ENCODE results near the gene SPTLC1. TPM values are rescaled to one million over a fixed set of nuclear protein-coding genes. Genes with fewer than 3 reads are reported as not detected.

The SPTLC1 gene
- total RNA-seq, 1 experiment from 2014 or later: 63.3 TPM

DNA sequence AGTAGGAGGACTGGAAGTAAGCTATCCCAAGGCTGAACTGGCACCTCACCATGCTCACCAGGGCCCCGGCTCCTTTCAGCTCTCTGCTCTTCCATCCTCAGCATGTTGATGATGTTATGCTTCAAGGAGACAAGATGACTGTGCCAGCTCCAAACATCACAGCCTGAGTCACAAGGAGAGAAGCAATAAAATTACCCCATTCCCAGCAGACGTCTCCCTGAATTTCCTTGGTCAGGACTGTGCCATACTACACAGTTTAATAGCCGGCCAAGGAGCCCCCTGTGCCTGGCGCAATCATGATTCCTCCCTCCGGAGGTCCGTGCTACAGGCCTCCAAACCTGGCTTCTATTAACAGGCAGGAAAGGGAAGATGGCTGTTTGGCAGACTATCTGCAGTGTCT, 114.0 kb downstream of the SPTLC1 start:
- H3K9me2 ChIP-seq (replicated peaks; ENCODE audit: low read length): no peaks in the 10 kb centered on the region
- no peaks in the 10 kb centered on the region for H3K79me2 ChIP-seq (ENCODE audit: low read length)
- H3K36me3 ChIP-seq (ENCODE audit: low read depth, low read length): no peaks in the 10 kb centered on the region
- no TSS peak for BruUV-seq (replicated peaks)
- H3K4me1 ChIP-seq (ENCODE audit: insufficient read depth, low read length): no peaks in the 10 kb centered on the region
- ChIA-PET CTCF (no interaction called here), POLR2A (ENCODE audit: unreplicated experiment) (no interaction called here)
- intact Hi-C loops (cut with micrococcal nuclease): no loop called here
- H3K9ac ChIP-seq (ENCODE audit: low read length): no peak overlapping the region
- no peak overlapping the region for H3K27ac ChIP-seq (ENCODE audit: low read length)
- no peaks in the 10 kb centered on the region for H3F3A ChIP-seq (ENCODE audit: low read length, unreplicated experiment)
- no peaks in the 10 kb centered on the region for H4K20me1 ChIP-seq (ENCODE audit: low read length)
- ATAC-seq (no peak), DNase-seq (peak; percentile 5)
- no peak overlapping the region for H3K4me2 ChIP-seq (ENCODE audit: low read length)
- H3K27me3 ChIP-seq (ENCODE audit: low read length): peaks cover 10% of the 10 kb centered on the region; the same call in 1 of the 2 replicates
- H3K9me3 ChIP-seq (ENCODE audit: low read length): no peaks in the 10 kb centered on the region
- no peak for TF ChIP-seq EZH2 (IDR thresholded peaks at IDR 0.05; ENCODE audit: low read length, unreplicated experiment)
- TF ChIP-seq, protein P1, sequence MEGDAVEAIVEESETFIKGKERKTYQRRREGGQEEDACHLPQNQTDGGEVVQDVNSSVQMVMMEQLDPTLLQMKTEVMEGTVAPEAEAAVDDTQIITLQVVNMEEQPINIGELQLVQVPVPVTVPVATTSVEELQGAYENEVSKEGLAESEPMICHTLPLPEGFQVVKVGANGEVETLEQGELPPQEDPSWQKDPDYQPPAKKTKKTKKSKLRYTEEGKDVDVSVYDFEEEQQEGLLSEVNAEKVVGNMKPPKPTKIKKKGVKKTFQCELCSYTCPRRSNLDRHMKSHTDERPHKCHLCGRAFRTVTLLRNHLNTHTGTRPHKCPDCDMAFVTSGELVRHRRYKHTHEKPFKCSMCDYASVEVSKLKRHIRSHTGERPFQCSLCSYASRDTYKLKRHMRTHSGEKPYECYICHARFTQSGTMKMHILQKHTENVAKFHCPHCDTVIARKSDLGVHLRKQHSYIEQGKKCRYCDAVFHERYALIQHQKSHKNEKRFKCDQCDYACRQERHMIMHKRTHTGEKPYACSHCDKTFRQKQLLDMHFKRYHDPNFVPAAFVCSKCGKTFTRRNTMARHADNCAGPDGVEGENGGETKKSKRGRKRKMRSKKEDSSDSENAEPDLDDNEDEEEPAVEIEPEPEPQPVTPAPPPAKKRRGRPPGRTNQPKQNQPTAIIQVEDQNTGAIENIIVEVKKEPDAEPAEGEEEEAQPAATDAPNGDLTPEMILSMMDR (conservative IDR thresholded peaks at IDR 0.05; ENCODE audit: low read depth, low read length): no peak
- TF ChIP-seq EZH2phosphoT487 (IDR thresholded peaks at IDR 0.05; ENCODE audit: borderline replicate concordance, low read length): no peak
- no peak overlapping the region for H2AFZ ChIP-seq (ENCODE audit: low read length)
- H3K4me3 ChIP-seq (ENCODE audit: low read length): no peak overlapping the region

GRCh38 chr9:91995000-91995655, 120.1 kb downstream of the SPTLC1 start:
- POLR2A ChIA-PET (ENCODE audit: unreplicated experiment): no interaction called here
- H2AFZ ChIP-seq (ENCODE audit: low read length): no peak overlapping the region
- no peak overlapping the region for H3K4me3 ChIP-seq (ENCODE audit: low read length)
- CTCF ChIA-PET: no interaction called here
- H3K36me3 ChIP-seq (ENCODE audit: low read depth, low read length): no peaks in the 10 kb centered on the region
- H3K9ac ChIP-seq (ENCODE audit: low read length): no peak overlapping the region
- BruUV-seq (replicated peaks): no TSS peak
- no peak overlapping the region for H3K27ac ChIP-seq (ENCODE audit: low read length)
- H3K4me1 ChIP-seq (ENCODE audit: insufficient read depth, low read length): no peaks in the 10 kb centered on the region
- peaks cover 37% of the 10 kb centered on the region for H3K27me3 ChIP-seq (ENCODE audit: low read length)
- no peak overlapping the region for H3K4me2 ChIP-seq (ENCODE audit: low read length)
- H3F3A ChIP-seq (ENCODE audit: low read length, unreplicated experiment): no peaks in the 10 kb centered on the region
- no peaks in the 10 kb centered on the region for H3K79me2 ChIP-seq (ENCODE audit: low read length)
- ATAC-seq (no peak), DNase-seq (no peak)
- intact Hi-C loops (cut with micrococcal nuclease): no loop called here
- no peaks in the 10 kb centered on the region for H3K9me3 ChIP-seq (ENCODE audit: low read length)
- no peaks in the 10 kb centered on the region for H4K20me1 ChIP-seq (ENCODE audit: low read length)
- no peaks in the 10 kb centered on the region for H3K9me2 ChIP-seq (replicated peaks; ENCODE audit: low read length)
- TF ChIP-seq, protein P1 (conservative IDR thresholded peaks at IDR 0.05; ENCODE audit: low read depth, low read length): no peak
- TF ChIP-seq EZH2 (IDR thresholded peaks at IDR 0.05; ENCODE audit: low read length, unreplicated experiment) (no peak), EZH2phosphoT487 (IDR thresholded peaks at IDR 0.05; ENCODE audit: borderline replicate concordance, low read length) (no peak)

- TF ChIP-seq EZH2 (IDR thresholded peaks at IDR 0.05; ENCODE audit: low read length, unreplicated experiment) (no peak), EZH2phosphoT487 (IDR thresholded peaks at IDR 0.05; ENCODE audit: borderline replicate concordance, low read length) (no peak)
- TF ChIP-seq, protein P1 (conservative IDR thresholded peaks at IDR 0.05; ENCODE audit: low read depth, low read length): no peak
- Histone ChIP-seq H3K9me2 (replicated peaks; ENCODE audit: low read length) (no peaks in the 10 kb centered on the region), H3K4me2 (ENCODE audit: low read length) (no peak overlapping the region), H4K20me1 (ENCODE audit: low read length) (no peaks in the 10 kb centered on the region), H3K27ac (ENCODE audit: low read length) (no peak overlapping the region), H3K79me2 (ENCODE audit: low read length) (no peaks in the 10 kb centered on the region), H3K9ac (ENCODE audit: low read length) (no peak overlapping the region), H3K4me1 (ENCODE audit: insufficient read depth, low read length) (no peaks in the 10 kb centered on the region), H3K4me3 (ENCODE audit: low read length) (no peak overlapping the region), H3K36me3 (ENCODE audit: low read depth, low read length) (no peaks in the 10 kb centered on the region), H3K9me3 (ENCODE audit: low read length) (no peaks in the 10 kb centered on the region), H3F3A (ENCODE audit: low read length, unreplicated experiment) (no peaks in the 10 kb centered on the region), H2AFZ (ENCODE audit: low read length) (no peak overlapping the region), H3K27me3 (ENCODE audit: low read length) (peaks cover 37% of the 10 kb centered on the region)
- DNase-seq (no peak), ATAC-seq (peak; percentile 29; the same call in 1 of the 2 replicates)
- ChIA-PET CTCF (no interaction called here), POLR2A (ENCODE audit: unreplicated experiment) (no interaction called here)
- no TSS peak for BruUV-seq (replicated peaks)
- intact Hi-C loops (cut with micrococcal nuclease): no loop called here
These were observed 120.8 kb downstream of the SPTLC1 start for GRCh38 chr9:91994422-91994821.
